Measurements from ENCODE around the gene TTC21A.

GRCh38 chr3:39064646-39065045 is 42.8 kb upstream of the TTC21A start:
- TF ChIP-seq CTCF (IDR thresholded peaks at IDR 0.05; ENCODE audit: insufficient read depth, low read depth, low read length), result no peak
- TF ChIP-seq EZH2 (IDR thresholded peaks at IDR 0.05; ENCODE audit: insufficient read depth, low read length), result no peak

Measured in astrocyte (in vitro differentiated cells and primary cell).